GM23248 (cell line): ENCODE results near the gene ATG5. TPM values are rescaled to one million over a fixed set of nuclear protein-coding genes. Genes with fewer than 3 reads are reported as not detected.
A peak's percentile ranks its signal among the peaks of the same experiment; 100 is the strongest.

ENCODE experiments used
- DNase-seq: peaks from one replicate; pipeline ENCODE4 v3.0.0-alpha.2; 2015
- H2AFZ ChIP-seq: fragments of 200-600 bp; sonication (generic); 2 replicates; pipeline ENCODE4 v1.6.1; 2016; ENCODE audit warnings: antibody characterized with exemption
- H3F3A ChIP-seq: fragments of 200-600 bp; sonication (generic); 2 replicates; pipeline ENCODE4 v1.6.1; 2016; ENCODE audit warnings: mild to moderate bottlenecking, antibody characterized with exemption, mixed run types; ENCODE audit not compliant: insufficient read depth
- H3K27ac ChIP-seq: fragments of 200-600 bp; sonication (generic); 2 replicates; pipeline ENCODE4 v1.5.1; 2016; ENCODE audit warnings: mild to moderate bottlenecking
- H3K27me3 ChIP-seq: fragments of 200-600 bp; sonication (generic); replicated peaks from 2 replicates; pipeline ENCODE4 v1.6.1; 2016; ENCODE audit warnings: mild to moderate bottlenecking; ENCODE audit not compliant: insufficient read depth
- H3K36me3 ChIP-seq: fragments of 200-600 bp; sonication (generic); 2 replicates; pipeline ENCODE4 v1.6.1; 2016; ENCODE audit warnings: low read depth, mild to moderate bottlenecking
- H3K4me1 ChIP-seq: fragments of 200-600 bp; sonication (generic); 2 replicates; pipeline ENCODE4 v1.6.1; 2016; ENCODE audit warnings: mild to moderate bottlenecking; ENCODE audit not compliant: insufficient read depth
- H3K4me2 ChIP-seq: fragments of 200-600 bp; sonication (generic); one replicate; pipeline ENCODE4 v1.6.1; 2016; ENCODE audit warnings: mild to moderate bottlenecking; ENCODE audit not compliant: unreplicated experiment
- H3K4me3 ChIP-seq: fragments of 200-600 bp; sonication (generic); 2 replicates; pipeline ENCODE4 v1.5.1; 2016; ENCODE audit warnings: mild to moderate bottlenecking
- H3K79me2 ChIP-seq: fragments of 200-600 bp; sonication (generic); 2 replicates; pipeline ENCODE4 v1.6.1; 2016; ENCODE audit warnings: mild to moderate bottlenecking; ENCODE audit not compliant: insufficient read depth
- H3K9ac ChIP-seq: fragments of 200-600 bp; sonication (generic); 2 replicates; pipeline ENCODE4 v1.6.1; 2016; ENCODE audit warnings: mild to moderate bottlenecking
- H3K9me2 ChIP-seq: fragments of 200-600 bp; sonication (generic); 2 replicates; pipeline ENCODE4 v1.6.1; 2016; ENCODE audit warnings: mixed run types, mild to moderate bottlenecking, moderate library complexity; ENCODE audit not compliant: insufficient read depth
- H3K9me3 ChIP-seq: fragments of 200-600 bp; sonication (generic); one replicate; pipeline ENCODE4 v1.6.1; 2017; ENCODE audit warnings: low read depth
- H4K20me1 ChIP-seq: fragments of 200-600 bp; sonication (generic); 2 replicates; pipeline ENCODE4 v1.6.0; 2016; ENCODE audit not compliant: insufficient read depth
- EZH2 ChIP-seq: fragments of 200-600 bp; sonication (generic); IDR thresholded peaks from 2 replicates; pipeline ENCODE4 v1.6.1; 2018; ENCODE audit warnings: antibody characterized with exemption, mild to moderate bottlenecking; ENCODE audit not compliant: insufficient read depth, poor library complexity, severe bottlenecking
- EZH2phosphoT487 ChIP-seq: fragments of 200-600 bp; sonication (generic); IDR thresholded peaks from 2 replicates; pipeline ENCODE4 v1.6.1; 2018; ENCODE audit warnings: antibody characterized with exemption, moderate library complexity, mild to moderate bottlenecking, low read depth; ENCODE audit not compliant: insufficient read depth
- WGBS, 2 experiments: methylation state at CpG; one replicate each; pipeline ENCODE4 v1.1.6; 2015 to 2017; ENCODE audit warnings: low lambda C conversion rate in 2 of 2, low coverage in 1 of 2; ENCODE audit errors: missing lambda C conversion rate in 2 of 2; 5-methylcytosine and 5-hydroxymethylcytosine counted together
- in situ Hi-C: fragments of 300-500 bp; cut with MboI; formaldehyde crosslinking; loops from 2 replicates; pipeline ENCODE4 v1.15.0; 2020
- polyA plus RNA-seq: library from polyadenylated mRNA; unstranded; fragments of >200 nt; fragmentation: Nextera tagmentation; extraction: Ambion mirVana; gene quantifications from 2 replicates; pipeline ENCODE4 v1.2.1, GENCODE V29; 2016
- total RNA-seq: library from RNA; depleted of rRNA; stranded (reverse); fragments of >200 nt; shearing (Covaris generic); gene quantifications from 2 replicates; pipeline ENCODE4 v1.2.3, GENCODE V29; 2014

The ATG5 gene
- total and polyA plus RNA-seq, 2 experiments from 2014 or later: 39.4 to 44.2 TPM

DNA sequence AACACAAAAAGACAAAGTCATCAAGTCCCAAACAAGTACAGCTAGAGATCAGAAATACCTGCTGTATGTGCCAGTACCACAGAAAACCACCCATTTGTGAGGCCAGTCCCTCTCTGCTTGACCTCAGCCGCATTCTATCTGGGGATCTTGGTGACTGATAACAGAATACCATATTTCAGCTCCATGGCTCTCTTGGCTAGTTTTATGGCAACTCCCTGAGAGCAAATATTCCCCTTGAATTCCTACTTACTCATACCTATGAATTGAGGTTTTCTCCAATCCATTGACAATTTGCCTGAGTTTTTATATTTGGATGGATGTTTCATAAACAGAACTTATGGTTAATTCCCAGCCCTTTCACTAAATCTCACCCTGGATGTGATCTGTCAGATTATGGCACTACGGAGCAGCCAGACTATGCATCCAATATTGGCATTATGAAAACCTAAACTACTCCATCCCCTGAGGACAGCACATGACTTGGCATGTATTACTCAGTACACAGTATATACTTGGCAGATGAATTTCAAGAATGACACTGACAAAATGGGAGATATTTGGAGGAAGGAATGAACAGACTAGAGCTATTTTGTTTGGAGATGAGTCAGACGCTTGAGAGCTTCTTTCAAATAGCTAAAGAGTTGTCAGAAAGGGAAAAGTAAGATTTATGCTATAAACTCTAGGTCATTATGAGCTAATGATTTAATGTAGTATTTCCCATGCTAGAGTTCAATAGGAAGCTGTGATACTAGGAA lies 143.7 kb downstream of the ATG5 start:
- Histone ChIP-seq H3K36me3 (peaks cover 6% of the 10 kb centered on the region; the same call in 1 of the 2 replicates), H3K27ac (peak overlapping the region; percentile 68), H3K4me2 (peak overlapping the region; percentile 27), H3K9me2 (no peaks in the 10 kb centered on the region; the same call in 1 of the 2 replicates), H3K79me2 (no peaks in the 10 kb centered on the region), H4K20me1 (no peaks in the 10 kb centered on the region), H3K27me3 (no peaks in the 10 kb centered on the region), H3K9me3 (no peaks in the 10 kb centered on the region), H3K4me1 (peaks cover 25% of the 10 kb centered on the region), H2AFZ (no peak overlapping the region), H3K9ac (no peak overlapping the region), H3K4me3 (no peak overlapping the region), H3F3A (peaks cover 25% of the 10 kb centered on the region)
- WGBS, 2 experiments: 48 to 58% methylated on average over 3 of the region's 3 CpGs
- DNase-seq: peak; percentile 88
- in situ Hi-C loops: no loop called here
- no peak for TF ChIP-seq EZH2phosphoT487
- no peak for TF ChIP-seq EZH2

DNA sequence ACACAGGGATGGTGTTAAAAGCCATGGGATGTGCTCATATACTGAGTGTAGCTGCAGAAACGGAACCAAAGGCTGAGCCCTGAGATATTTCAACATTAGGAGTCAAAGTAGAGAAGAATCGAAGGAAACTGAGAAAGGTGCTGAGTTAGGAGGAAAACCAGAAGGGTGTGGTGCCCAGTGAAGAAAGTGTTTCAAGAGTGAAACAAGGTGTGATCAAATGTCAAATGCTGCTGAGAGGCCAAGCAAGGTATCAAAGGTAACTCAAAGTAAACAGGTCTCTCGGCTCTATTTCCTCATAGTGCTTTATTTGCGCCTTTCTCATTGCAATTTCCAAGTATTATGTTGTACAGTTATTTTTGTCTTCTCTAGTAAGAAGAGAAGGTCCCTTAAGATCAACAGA lies 145.4 kb downstream of the ATG5 start:
- no peaks in the 10 kb centered on the region for H4K20me1 ChIP-seq
- TF ChIP-seq EZH2 (no peak), EZH2phosphoT487 (no peak)
- no peak overlapping the region for H3K27ac ChIP-seq
- peaks cover 22% of the 10 kb centered on the region for H3K4me1 ChIP-seq
- WGBS, 2 experiments: 93% methylated on average over 4 of the region's 4 CpGs
- H3K9me3 ChIP-seq: no peaks in the 10 kb centered on the region
- H3K27me3 ChIP-seq: no peaks in the 10 kb centered on the region
- H3K9me2 ChIP-seq: no peaks in the 10 kb centered on the region; the same call in 1 of the 2 replicates
- no peak overlapping the region for H2AFZ ChIP-seq
- peaks cover 25% of the 10 kb centered on the region for H3F3A ChIP-seq
- no peaks in the 10 kb centered on the region for H3K36me3 ChIP-seq
- H3K4me2 ChIP-seq: no peak overlapping the region
- no peak overlapping the region for H3K4me3 ChIP-seq
- no peak overlapping the region for H3K9ac ChIP-seq
- in situ Hi-C loops: no loop called here
- H3K79me2 ChIP-seq: no peaks in the 10 kb centered on the region
- DNase-seq: no peak

DNA sequence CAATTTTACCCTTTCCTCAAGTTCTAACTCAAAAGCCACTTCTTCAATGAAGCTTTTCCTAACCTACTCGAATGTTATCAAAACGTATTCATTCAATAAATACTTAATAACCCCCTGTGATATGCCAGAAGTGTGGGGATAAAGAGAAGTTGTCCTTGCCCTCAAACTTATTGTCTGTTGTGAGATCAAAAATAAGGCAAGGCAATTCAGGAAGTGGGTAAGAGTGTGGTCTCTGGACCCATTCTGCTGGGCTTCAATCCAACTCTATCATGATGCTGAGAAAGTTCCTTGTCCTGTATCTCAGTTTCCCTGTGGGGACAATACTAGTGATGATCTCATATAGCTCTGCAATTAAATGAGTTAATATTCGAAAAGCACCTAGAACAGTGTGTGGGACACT lies 146.7 kb downstream of the ATG5 start:
- in situ Hi-C loops: no loop called here
- Histone ChIP-seq H3K27ac (no peak overlapping the region), H3K9me2 (no peaks in the 10 kb centered on the region; the same call in 1 of the 2 replicates), H3K9me3 (no peaks in the 10 kb centered on the region), H3K4me3 (no peak overlapping the region), H3K36me3 (no peaks in the 10 kb centered on the region), H4K20me1 (no peaks in the 10 kb centered on the region), H3F3A (peaks cover 25% of the 10 kb centered on the region), H3K9ac (no peak overlapping the region), H2AFZ (no peak overlapping the region), H3K4me2 (no peak overlapping the region), H3K4me1 (peaks cover 22% of the 10 kb centered on the region), H3K79me2 (no peaks in the 10 kb centered on the region), H3K27me3 (no peaks in the 10 kb centered on the region)
- TF ChIP-seq EZH2phosphoT487: no peak
- TF ChIP-seq EZH2: no peak
- DNase-seq: no peak
- WGBS, 2 experiments: 98 to 100% methylated on average over 3 of the region's 3 CpGs

DNA sequence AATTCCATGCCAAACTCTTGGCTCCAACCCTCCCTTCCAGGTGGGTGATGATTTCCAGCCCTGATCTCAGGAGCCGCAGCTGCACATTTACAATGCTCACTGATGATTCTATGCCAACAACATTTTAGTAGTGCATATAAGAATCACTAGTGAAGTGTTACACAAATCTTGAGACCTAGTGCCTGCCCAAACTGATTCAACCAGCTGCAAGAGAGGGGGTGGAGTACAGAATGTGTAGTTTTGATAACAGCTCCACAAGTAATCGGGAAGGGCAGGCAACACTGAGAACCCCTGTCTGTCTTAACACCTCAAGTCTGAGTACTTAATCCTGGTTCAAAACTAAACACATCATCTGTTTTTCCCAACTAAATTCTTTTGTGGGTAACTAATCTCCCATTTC lies 147.8 kb downstream of the ATG5 start:
- H3K4me1 ChIP-seq: peaks cover 21% of the 10 kb centered on the region
- H3K27me3 ChIP-seq: no peaks in the 10 kb centered on the region
- no peaks in the 10 kb centered on the region for H3K9me2 ChIP-seq
- in situ Hi-C loops: no loop called here
- TF ChIP-seq EZH2phosphoT487 (no peak), EZH2 (no peak)
- peaks cover 19% of the 10 kb centered on the region for H3F3A ChIP-seq
- H3K79me2 ChIP-seq: no peaks in the 10 kb centered on the region
- H2AFZ ChIP-seq: no peak overlapping the region
- no peak for DNase-seq
- no peak overlapping the region for H3K27ac ChIP-seq
- no peaks in the 10 kb centered on the region for H3K9me3 ChIP-seq
- H3K9ac ChIP-seq: no peak overlapping the region
- H3K36me3 ChIP-seq: no peaks in the 10 kb centered on the region
- H4K20me1 ChIP-seq: no peaks in the 10 kb centered on the region
- no peak overlapping the region for H3K4me2 ChIP-seq
- no peak overlapping the region for H3K4me3 ChIP-seq
- WGBS, 2 experiments: 85 to 90% methylated on average over 2 of the region's 2 CpGs
